Right lobe of liver (tissue), 6 donors: ENCODE measurements around the gene MFRP. TPM values are rescaled to one million over a fixed set of nuclear protein-coding genes. Genes with fewer than 3 reads are reported as not detected.

Source experiments
- ATAC-seq, 4 donors: fragments of 200-7000 bp; cut with Tn5 transposase; one replicate each; pipeline ENCODE4 v1.9.1; 2020; ENCODE audit warnings: mild to moderate bottlenecking in 4 of 4, moderate library complexity in 4 of 4
- DNase-seq, 3 donors: peaks; one replicate each; pipeline ENCODE4 v3.0.0-alpha.2; 2020
- H3K27ac ChIP-seq, 3 donors: fragments of 200-600 bp; one replicate each; pipeline ENCODE4 v1.8.0; 2022
- H3K27me3 ChIP-seq, 2 donors: fragments of 200-600 bp; one replicate each; pipeline ENCODE4 v1.8.0; 2022
- H3K36me3 ChIP-seq, 4 donors: fragments of 200-600 bp; sonication (generic) in 1 of 4; one replicate each; pipeline versions ENCODE4 v1.5.1 to v1.8.0; 2017 to 2022; ENCODE audit warnings: control low read depth in 1 of 4
- H3K4me1 ChIP-seq, 4 donors: fragments of 200-600 bp; sonication (generic) in 1 of 4; one replicate each; pipeline versions ENCODE4 v1.5.1 to v1.8.0; 2017 to 2022; ENCODE audit warnings: control low read depth in 1 of 4
- H3K4me3 ChIP-seq, 3 donors: fragments of 200-600 bp; one replicate each; pipeline ENCODE4 v1.8.0; 2022
- H3K9me3 ChIP-seq, 4 donors: fragments of 200-600 bp; sonication (generic) in 1 of 4; one replicate each; pipeline versions ENCODE4 v1.5.1 to v1.8.0; 2017 to 2022; ENCODE audit warnings: control low read depth in 1 of 4
- CTCF ChIP-seq, 4 donors: fragments of 200-600 bp in 3 of 4; fragments of 450-650 bp in 1 of 4; IDR thresholded peaks; one replicate each; pipeline versions ENCODE4 v1.5.1 to v1.8.0; 2016 to 2022; ENCODE audit warnings: antibody characterized with exemption in 4 of 4, mild to moderate bottlenecking in 2 of 4
- POLR2A ChIP-seq: fragments of 450-650 bp; IDR thresholded peaks from one replicate; pipeline ENCODE4 v1.6.1; 2017; ENCODE audit warnings: antibody characterized with exemption, mild to moderate bottlenecking
- WGBS: methylation state at CpG from one replicate; pipeline ENCODE4 v1.1.6; 2018; ENCODE audit warnings: low coverage, low lambda C conversion rate; ENCODE audit not compliant: insufficient coverage; ENCODE audit errors: missing lambda C conversion rate; 5-methylcytosine and 5-hydroxymethylcytosine counted together
- intact Hi-C, 2 donors: fragments of 100-400 bp; cut with DNase I; formaldehyde crosslinking; loops; one replicate each; pipeline versions ENCODE4 v1.11.2 to v1.14.1; 2022
- total RNA-seq, 6 experiments: library from RNA; depleted of rRNA in 2 of 6; stranded (reverse); fragments of >200 nt in 2 of 6; fragmentation: NEBNext Ultra II Directional in 3 of 6; extraction: Animal tissue kit (Norgen Biotek cat#: 25700) in 3 of 6; gene quantifications; one replicate each; pipeline versions ENCODE4 v1.1.0 to v1.2.4, GENCODE V29; 2016 to 2023
- donor health status: DM: no; HTN: yes; CAD: no.
- donor health status: DM: no; HTN: no; CAD: no.
- donor health status: DM: no; HTN: no; CAD: no.
- donor health status: DM: no; HTN: yes; CAD: no.
- donor health status: DM: no; HTN: yes; CAD: no.

MFRP gene
- total RNA-seq, 6 experiments from 2014 or later = not detected

- intact Hi-C loops = loop anchor here in 1 of 2 donors (10.0 kb wide), 1 partner anchor 115 kb away; no protein-coding TSS in a partner anchor
- 67% methylated on average over 5 of the region's 10 CpGs for WGBS
- peak in 1 of 3 donors; percentile 48 for DNase-seq
- H3K4me3 ChIP-seq = no peak overlapping the region
- H3K27me3 ChIP-seq = no peaks in the 10 kb centered on the region
- H3K9me3 ChIP-seq = no peaks in the 10 kb centered on the region
- peak in 1 of 4 donors; percentile 24 for ATAC-seq
- peaks cover 0 to 39% (median 6%) of the 10 kb centered on the region in 4 donors for H3K36me3 ChIP-seq
- no peak for TF ChIP-seq CTCF (IDR thresholded peaks at IDR 0.05)
- no peak for TF ChIP-seq POLR2A
- peaks cover 0 to 44% (median 12%) of the 10 kb centered on the region in 4 donors for H3K4me1 ChIP-seq
- H3K27ac ChIP-seq = peak overlapping the region in 1 of 3 donors; percentile 14
Observed at GRCh38 chr11:119359365-119360214, 13.1 kb upstream of the MFRP start.

- ATAC-seq (peak in 1 of 4 donors; percentile 1), DNase-seq (peak in 1 of 3 donors; percentile 22)
- Histone ChIP-seq H3K27me3 (no peaks in the 10 kb centered on the region), H3K4me3 (peak overlapping the region in 1 of 3 donors; percentile 30), H3K36me3 (peaks cover 0 to 39% (median 6%) of the 10 kb centered on the region in 4 donors), H3K4me1 (peaks cover 0 to 52% (median 6%) of the 10 kb centered on the region in 4 donors), H3K27ac (no peak overlapping the region), H3K9me3 (no peaks in the 10 kb centered on the region)
- TF ChIP-seq CTCF (IDR thresholded peaks at IDR 0.05) (no peak), POLR2A (no peak)
- WGBS = 37% methylated on average over 5 of the region's 13 CpGs
- intact Hi-C loops = no loop called here
Observed at GRCh38 chr11:119357074-119357473, 10.6 kb upstream of the MFRP start.

- Histone ChIP-seq H3K27ac (peak overlapping the region in 1 of 3 donors; percentile 26), H3K36me3 (peaks cover 0 to 39% (median 6%) of the 10 kb centered on the region in 4 donors), H3K4me3 (peak overlapping the region; percentile 30 to 41 (median 31)), H3K4me1 (peaks cover 0 to 46% (median 3%) of the 10 kb centered on the region in 4 donors), H3K27me3 (no peaks in the 10 kb centered on the region), H3K9me3 (no peaks in the 10 kb centered on the region)
- 8% methylated on average over 20 of the region's 54 CpGs for WGBS
- TF ChIP-seq POLR2A (no peak), CTCF (IDR thresholded peaks at IDR 0.05) (peak; percentile 54 to 85 (median 70))
- peak; percentile 73 to 82 (median 76) for ATAC-seq
- DNase-seq = peak; percentile 77 to 85 (median 80)
- intact Hi-C loops = no loop called here
Observed at GRCh38 chr11:119356349-119357031, 10.0 kb upstream of the MFRP start.

- H3K27ac ChIP-seq = no peak overlapping the region
- no peak for DNase-seq
- 84% methylated on average over 7 of the region's 9 CpGs for WGBS
- intact Hi-C loops = no loop called here
- H3K9me3 ChIP-seq = no peaks in the 10 kb centered on the region
- H3K4me1 ChIP-seq = peaks cover 0 to 38% (median 0%) of the 10 kb centered on the region in 4 donors
- TF ChIP-seq POLR2A (no peak), CTCF (IDR thresholded peaks at IDR 0.05) (no peak)
- H3K4me3 ChIP-seq = no peak overlapping the region
- no peaks in the 10 kb centered on the region for H3K27me3 ChIP-seq
- peaks cover 0 to 39% (median 6%) of the 10 kb centered on the region in 4 donors for H3K36me3 ChIP-seq
- ATAC-seq = peak in 1 of 4 donors; percentile 5
Observed at GRCh38 chr11:119355091-119355843, 8.8 kb upstream of the MFRP start.
